HL-60 (cell line): ENCODE results near the gene INTS3.

ENCODE experiments used
- CTCF ChIP-seq: IDR thresholded peaks from one replicate; pipeline ENCODE4 v1.5.1; 2011; ENCODE audit warnings: low read length, control low read depth, inconsistent platforms; ENCODE audit not compliant: insufficient read depth
- GABPA ChIP-seq: IDR thresholded peaks from 2 replicates; pipeline ENCODE4 v1.6.1; 2012; ENCODE audit warnings: low read depth

- TF ChIP-seq CTCF (no peak), GABPA (no peak)
These were observed 63.9 kb downstream of the INTS3 start for GRCh38 chr1:153791648-153792253.
